ENCODE measurements around the gene BBS12. TPM values are rescaled to one million over a fixed set of nuclear protein-coding genes. Genes with fewer than 3 reads are reported as not detected.

Gene BBS12
- total and polyA plus RNA-seq, 9 of the 15 experiments (the other 6 are each of a cell fraction or from before 2014, with no cell fraction given), result 2.7 to 6.5 (median 3.3) TPM

GRCh38 chr4:122765692-122766352, 33.3 kb downstream of the BBS12 start (continued):
- TF ChIP-seq FOSL1 (tag; conservative IDR thresholded peaks at IDR 0.05) (peak; percentile 82), RBM39 (optimal IDR thresholded peaks at IDR 0.05; ENCODE audit: low read depth, low read length) (no peak), GATA2 (CRISPR knock-in tag; IDR thresholded peaks at IDR 0.05) (no peak), UBTF (IDR thresholded peaks at IDR 0.05; ENCODE audit: borderline replicate concordance in 1 of 2, low read depth in 2 of 2, low read length in 2 of 2) (no peak), TRIM25 (IDR thresholded peaks at IDR 0.05; ENCODE audit: borderline replicate concordance) (no peak), JUND (IDR thresholded peaks at IDR 0.05; ENCODE audit: borderline replicate concordance, low read depth, low read length) (peak; percentile 83), JUND (tag; IDR thresholded peaks at IDR 0.05; ENCODE audit: borderline replicate concordance, low read depth, low read length) (peak; percentile 49; the same call in 1 of the 3 replicates), ZNF134 (CRISPR knock-in tag; conservative IDR thresholded peaks at IDR 0.05) (no peak), ARID2 (IDR thresholded peaks at IDR 0.05) (no peak), ZNF584 (CRISPR knock-in tag; IDR thresholded peaks at IDR 0.05; ENCODE audit: low read depth) (no peak; the same call in 1 of the 2 replicates), GABPB2 (CRISPR knock-in tag; conservative IDR thresholded peaks at IDR 0.05) (no peak), ZNF253 (CRISPR knock-in tag; conservative IDR thresholded peaks at IDR 0.05) (no peak), CBFB (CRISPR knock-in tag; IDR thresholded peaks at IDR 0.05) (no peak), TBP (optimal IDR thresholded peaks at IDR 0.05; ENCODE audit: low read depth, low read length) (no peak), ZBTB12 (CRISPR knock-in tag; IDR thresholded peaks at IDR 0.05) (no peak), BACH1 (tag; IDR thresholded peaks at IDR 0.05) (0 out of 2 replicates have a peak, but pooled peaks have one; percentile 42), ZFP36 (IDR thresholded peaks at IDR 0.05; ENCODE audit: low read depth, low read length, partially characterized antibody) (no peak), SMAD4 (CRISPR knock-in tag; conservative IDR thresholded peaks at IDR 0.05) (peak; percentile 39; the same call in 1 of the 2 replicates), SMARCA4 (IDR thresholded peaks at IDR 0.05) (peak; percentile 84)
- TF ChIP-seq, protein P1, sequence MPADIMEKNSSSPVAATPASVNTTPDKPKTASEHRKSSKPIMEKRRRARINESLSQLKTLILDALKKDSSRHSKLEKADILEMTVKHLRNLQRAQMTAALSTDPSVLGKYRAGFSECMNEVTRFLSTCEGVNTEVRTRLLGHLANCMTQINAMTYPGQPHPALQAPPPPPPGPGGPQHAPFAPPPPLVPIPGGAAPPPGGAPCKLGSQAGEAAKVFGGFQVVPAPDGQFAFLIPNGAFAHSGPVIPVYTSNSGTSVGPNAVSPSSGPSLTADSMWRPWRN (IDR thresholded peaks at IDR 0.05; ENCODE audit: low read depth), result no peak

Measured in K562 (cell line).